Measurements from ENCODE around the gene EFNB2. TPM values are rescaled to one million over a fixed set of nuclear protein-coding genes. Genes with fewer than 3 reads are reported as not detected.

The EFNB2 gene
- total RNA-seq, 4 donors from 2014 or later = 4.6 to 32.6 (median 15.9) TPM

DNA sequence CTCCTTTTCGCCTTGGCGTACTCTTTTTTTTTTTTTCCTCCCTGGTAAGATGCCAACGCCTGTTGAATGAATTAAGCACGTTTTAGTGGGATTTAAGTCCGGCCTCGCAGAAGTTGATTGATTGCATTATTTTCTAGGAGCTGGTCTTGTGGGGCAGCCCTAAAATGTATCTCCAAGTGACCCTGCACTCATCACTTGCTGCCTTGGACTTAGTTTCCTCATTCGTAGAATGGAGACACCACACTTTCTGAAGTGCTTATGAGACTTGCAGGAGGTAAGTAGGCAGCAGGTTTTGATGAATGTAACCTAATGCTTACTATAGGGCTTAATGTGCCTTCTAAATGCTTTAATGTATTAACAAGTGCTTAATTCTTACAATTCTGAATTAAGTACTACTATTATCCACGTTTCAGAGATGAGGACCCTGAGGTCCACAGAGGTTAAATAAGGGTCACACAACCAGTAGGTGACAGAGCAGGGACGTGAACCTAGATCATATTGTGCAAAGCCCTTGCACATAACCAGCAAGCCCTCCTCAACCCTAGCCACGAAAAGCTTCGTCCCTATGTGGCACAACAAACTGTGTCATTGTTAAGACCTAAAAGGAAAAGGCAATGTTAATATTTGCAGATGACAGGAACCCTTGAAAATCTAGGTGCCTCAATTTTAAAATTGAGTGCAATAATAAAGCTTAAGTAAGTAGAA is 33.0 kb upstream of the EFNB2 start:
- no peak for TF ChIP-seq CTCF (IDR thresholded peaks at IDR 0.05; ENCODE audit: low read depth)

DNA sequence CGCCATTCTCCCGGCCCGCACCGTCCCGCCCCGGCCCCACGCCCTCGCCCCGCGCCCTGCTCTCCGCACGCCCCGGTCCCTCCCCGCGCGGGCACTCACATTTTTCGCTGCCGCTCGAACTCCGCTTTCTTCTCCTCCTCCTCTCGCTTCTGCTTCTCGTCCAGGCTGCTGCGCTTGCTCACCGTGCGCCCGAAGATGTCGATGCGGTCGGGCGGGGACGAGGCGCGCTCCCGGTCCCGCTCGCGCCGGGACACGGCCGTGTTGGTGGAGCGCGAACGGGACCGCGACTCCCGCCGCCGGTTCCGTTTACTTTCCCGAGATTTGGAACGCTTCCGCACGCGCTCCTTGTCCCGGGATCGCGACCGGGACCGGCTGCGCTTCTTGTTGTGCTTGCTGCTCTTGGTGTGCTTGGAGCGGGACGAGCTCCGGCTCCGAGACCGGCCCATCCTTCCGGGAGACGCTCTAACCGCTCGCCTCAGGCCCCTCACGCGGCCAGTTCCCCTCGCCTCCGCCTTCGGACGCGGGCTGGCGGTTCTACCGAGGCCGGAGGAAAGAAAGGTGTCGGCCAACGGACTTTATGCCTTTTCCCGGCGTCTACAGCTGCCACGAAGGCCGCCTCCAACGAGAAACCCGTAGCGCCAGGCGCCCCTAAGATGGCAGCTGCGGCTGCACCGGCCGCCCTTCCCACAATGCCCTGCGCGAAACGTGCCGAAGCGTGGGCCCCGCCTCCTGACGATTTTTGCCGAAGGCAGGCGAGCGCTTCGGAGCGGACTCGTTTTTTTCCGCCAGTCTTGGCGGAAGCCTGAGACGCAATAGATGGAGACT is 32.2 kb upstream of the EFNB2 start, which contains the start of gene ARGLU1:
Gene ARGLU1 (minus strand): TSS at position 664 of the 825 bp plus-strand sequence. CDS start 218 bp downstream, at position 446.
- no peak for TF ChIP-seq CTCF (IDR thresholded peaks at IDR 0.05; ENCODE audit: low read depth)

GRCh38 chr13:106566641-106567473 is 31.4 kb upstream of the EFNB2 start:
- no peak for TF ChIP-seq CTCF (IDR thresholded peaks at IDR 0.05; ENCODE audit: low read depth)

DNA sequence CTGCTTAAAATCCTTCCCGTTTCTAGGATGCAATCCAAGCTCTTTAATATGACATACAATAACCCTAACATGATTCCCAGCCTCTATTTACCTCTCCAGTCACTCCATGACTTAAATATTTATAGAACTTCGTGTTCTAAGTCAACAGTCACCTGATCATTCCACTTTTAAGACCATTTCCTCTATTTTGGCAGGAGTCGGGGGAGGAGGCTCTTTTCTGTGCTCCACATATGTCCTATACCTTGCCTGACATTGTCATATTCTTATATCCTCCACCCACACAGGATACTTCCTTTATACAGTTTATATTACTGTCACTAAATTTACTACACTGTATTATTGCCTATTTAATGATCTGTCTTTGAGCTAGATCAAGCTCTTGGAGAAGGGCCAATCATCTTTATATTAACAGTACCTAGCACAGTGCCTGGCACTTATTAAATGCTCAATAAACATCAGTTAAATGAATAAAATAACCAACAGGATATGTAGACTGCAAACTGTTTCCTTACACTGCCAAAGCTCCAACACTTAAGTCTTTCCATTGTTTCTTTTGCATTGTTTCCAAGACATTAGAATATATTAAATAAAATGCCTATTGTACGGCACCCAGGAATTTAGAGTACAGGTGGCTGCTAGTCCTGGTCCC is 29.8 kb upstream of the EFNB2 start:
- TF ChIP-seq CTCF (IDR thresholded peaks at IDR 0.05; ENCODE audit: low read depth) = no peak

DNA sequence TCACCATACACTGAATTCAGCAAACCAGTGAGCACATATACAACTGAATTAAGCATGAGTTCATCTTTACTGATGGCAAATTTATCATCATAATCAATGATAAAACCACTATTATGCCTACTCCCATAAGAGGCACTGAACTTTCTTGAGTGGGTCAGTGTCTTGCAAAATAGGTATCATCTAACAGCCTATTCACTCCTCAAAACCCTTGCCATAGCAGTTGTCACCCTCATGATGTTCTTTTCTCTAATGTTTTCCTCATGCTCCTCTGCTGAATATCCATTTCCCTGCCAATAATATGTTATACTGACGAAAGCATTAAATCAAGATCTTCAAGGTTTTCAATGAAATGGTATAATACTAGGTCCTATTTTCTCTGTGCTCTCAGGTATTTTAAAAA is 26.8 kb upstream of the EFNB2 start:
- no peak for TF ChIP-seq CTCF (IDR thresholded peaks at IDR 0.05; ENCODE audit: low read depth)

DNA sequence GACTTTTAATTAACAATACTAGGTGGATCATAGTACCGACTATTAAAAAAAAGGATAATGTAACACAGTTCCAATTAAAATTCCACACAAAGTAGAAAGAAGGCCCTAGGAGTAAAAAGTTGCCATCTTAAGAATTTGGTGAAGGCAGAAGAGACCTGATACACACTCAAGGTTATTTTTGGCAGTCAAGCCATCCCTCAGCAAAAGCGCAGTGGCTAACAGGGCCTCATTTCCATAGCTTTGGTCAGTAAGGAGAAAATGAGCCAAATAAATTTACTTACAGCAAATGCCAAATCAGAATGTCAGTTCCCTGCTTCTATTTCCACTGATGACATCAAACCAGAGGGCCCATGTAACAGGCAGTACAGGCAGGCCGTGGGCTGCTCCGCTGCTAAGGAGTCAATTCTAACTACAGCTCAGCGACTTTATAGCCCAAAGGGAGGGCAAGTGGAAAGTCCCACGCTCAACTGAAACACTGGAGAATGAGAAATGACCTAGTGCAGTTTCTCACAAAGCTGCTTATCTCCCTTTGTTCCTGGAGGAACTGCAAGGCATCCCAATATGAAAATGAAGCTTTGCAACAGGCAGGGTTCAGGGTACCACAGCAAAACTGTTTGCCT is 26.2 kb upstream of the EFNB2 start:
- no peak for TF ChIP-seq CTCF (IDR thresholded peaks at IDR 0.05; ENCODE audit: low read depth)
